AG04449 (cell line): Measurements from ENCODE around the gene SAMD5.

Experiments used
- CTCF ChIA-PET: fragments of 350-600 bp; formaldehyde crosslinking; extraction: SDS; loops from one replicate; lab custom pipeline; 2021; ENCODE audit warnings: antibody characterized with exemption; lab: Yijun Ruan, JAX
- POLR2A ChIA-PET: fragments of 400-600, 350-600 bp; formaldehyde crosslinking; extraction: SDS; loops from one replicate; lab custom pipeline; 2020; ENCODE audit warnings: antibody characterized with exemption, inconsistent platforms; lab: Yijun Ruan, JAX
- DNase-seq: peaks from one replicate; pipeline ENCODE4 v3.0.0-alpha.2; 2010; ENCODE audit warnings: low read depth, low spot score
- H3K4me3 ChIP-seq: 2 replicates; pipeline ENCODE4 v1.5.1; 2011; ENCODE audit warnings: low read depth, mild to moderate bottlenecking, control low read depth, low read length
- CTCF ChIP-seq: IDR thresholded peaks from one replicate; pipeline ENCODE4 v1.5.1; 2011; ENCODE audit warnings: mild to moderate bottlenecking, moderate library complexity, low read length, control low read depth, inconsistent platforms; ENCODE audit not compliant: insufficient read depth; ENCODE audit errors: missing control alignments

The SAMD5 gene

GRCh38 chr6:147515327-147515726 lies 6.8 kb downstream of the SAMD5 start:
- no peak for DNase-seq
- CTCF ChIA-PET, result no interaction called here
- TF ChIP-seq CTCF, result no peak
- POLR2A ChIA-PET, result no interaction called here
- H3K4me3 ChIP-seq, result no peak overlapping the region

- TF ChIP-seq CTCF, result no peak
- no peak overlapping the region for H3K4me3 ChIP-seq
- CTCF ChIA-PET, result interaction anchor here (1.4 kb wide), 1 partner anchor 15 kb away, joined by 3 read pairs; the partner anchor contains the start of gene SAMD5
- DNase-seq, result no peak
- POLR2A ChIA-PET, result no interaction called here
These were observed 14.1 kb downstream of the SAMD5 start for GRCh38 chr6:147522597-147522996.

GRCh38 chr6:147525519-147526209 lies 17.2 kb downstream of the SAMD5 start:
- ChIA-PET CTCF (interaction anchor here (0.6 kb wide), 1 partner anchor 19 kb away, joined by 3 read pairs; no protein-coding TSS in a partner anchor), POLR2A (no interaction called here)
- H3K4me3 ChIP-seq, result no peak overlapping the region
- no peak for TF ChIP-seq CTCF
- DNase-seq, result no peak

- ChIA-PET CTCF (no interaction called here), POLR2A (no interaction called here)
- DNase-seq, result no peak
- TF ChIP-seq CTCF, result no peak
- H3K4me3 ChIP-seq, result no peak overlapping the region
These were observed 18.7 kb downstream of the SAMD5 start for GRCh38 chr6:147527197-147527596.

GRCh38 chr6:147528511-147529145 lies 20.1 kb downstream of the SAMD5 start:
- CTCF ChIA-PET, result no interaction called here
- POLR2A ChIA-PET, result interaction anchor here (0.7 kb wide), 1 partner anchor 86 kb away, joined by 3 read pairs; no protein-coding TSS in a partner anchor
- H3K4me3 ChIP-seq, result no peak overlapping the region
- TF ChIP-seq CTCF, result no peak
- no peak for DNase-seq
